Liver (tissue), 9 donors: Measurements from ENCODE around the gene LRCH2. TPM values are rescaled to one million over a fixed set of nuclear protein-coding genes. Genes with fewer than 3 reads are reported as not detected.

Source experiments
- DNase-seq: peaks from one replicate; pipeline ENCODE4 v3.0.0-alpha.2; 2017; ENCODE audit warnings: low spot score
- H3K27ac ChIP-seq, 2 donors: one replicate each; pipeline ENCODE4 v1.7.0; 2013; ENCODE audit warnings: inconsistent platforms in 2 of 2, low read length in 2 of 2, control low read depth in 1 of 2, low read depth in 1 of 2, mild to moderate bottlenecking in 1 of 2
- H3K27me3 ChIP-seq, 4 donors: one replicate each; pipeline versions ENCODE4 v1.6.1 to v1.7.0; 2013; ENCODE audit warnings: low read length in 3 of 4, inconsistent platforms in 1 of 4, mild to moderate bottlenecking in 1 of 4, moderate library complexity in 1 of 4; ENCODE audit not compliant: control insufficient read depth in 4 of 4, insufficient read depth in 4 of 4
- H3K36me3 ChIP-seq, 4 donors: one replicate each; pipeline versions ENCODE4 v1.6.1 to v1.7.0; 2013; ENCODE audit warnings: low read length in 3 of 4, mild to moderate bottlenecking in 3 of 4, low read depth in 1 of 4, moderate library complexity in 1 of 4; ENCODE audit not compliant: control insufficient read depth in 4 of 4, insufficient read depth in 3 of 4
- H3K4me1 ChIP-seq, 4 donors: one replicate each; pipeline versions ENCODE4 v1.6.1 to v1.7.0; 2013; ENCODE audit warnings: low read length in 3 of 4, mild to moderate bottlenecking in 3 of 4, moderate library complexity in 1 of 4; ENCODE audit not compliant: control insufficient read depth in 4 of 4, insufficient read depth in 4 of 4
- H3K4me3 ChIP-seq, 3 donors: one replicate each; pipeline versions ENCODE4 v1.6.1 to v1.7.0; 2013; ENCODE audit warnings: low read length in 3 of 3, control low read depth in 1 of 3, low read depth in 1 of 3, mild to moderate bottlenecking in 1 of 3
- H3K9ac ChIP-seq, 2 donors: one replicate each; pipeline ENCODE4 v1.7.0; 2013; ENCODE audit warnings: low read length in 2 of 2, mild to moderate bottlenecking in 2 of 2, moderate library complexity in 2 of 2, control low read depth in 1 of 2, low read depth in 1 of 2
- H3K9me3 ChIP-seq, 4 donors: one replicate each; pipeline versions ENCODE4 v1.6.1 to v1.7.0; 2013; ENCODE audit warnings: low read length in 3 of 4; ENCODE audit not compliant: control insufficient read depth in 4 of 4
- ATF3 ChIP-seq: IDR thresholded peaks from 2 replicates; pipeline ENCODE4 v1.6.1; 2016; ENCODE audit warnings: antibody characterized with exemption
- CTCF ChIP-seq: fragments of 150-350 bp; IDR thresholded peaks from 2 replicates; pipeline ENCODE4 v1.5.1; 2017; ENCODE audit warnings: improper control_type of control experiment, low read depth, low read length; ENCODE audit not compliant: missing input control
- EGR1 ChIP-seq, 2 donors: IDR thresholded peaks; 2 replicates each; pipeline ENCODE4 v1.6.1; 2016 to 2018; ENCODE audit warnings: antibody characterized with exemption in 2 of 2, low read depth in 2 of 2
- FOXA1 ChIP-seq: IDR thresholded peaks from 2 replicates; pipeline ENCODE4 v1.6.1; 2016; ENCODE audit warnings: antibody characterized with exemption
- FOXA2 ChIP-seq: IDR thresholded peaks from 2 replicates; pipeline ENCODE4 v1.6.1; 2016; ENCODE audit warnings: antibody characterized with exemption
- GABPA ChIP-seq, 2 donors: IDR thresholded peaks in 1 of 2; conservative IDR thresholded peaks in 1 of 2; 2 replicates each; pipeline ENCODE4 v1.6.1; 2016; ENCODE audit warnings: antibody characterized with exemption in 2 of 2, mild to moderate bottlenecking in 1 of 2, moderate library complexity in 1 of 2
- HNF4A ChIP-seq, 2 donors: conservative IDR thresholded peaks; 2 replicates each; pipeline ENCODE4 v1.6.1; 2016; ENCODE audit warnings: antibody characterized with exemption in 2 of 2, mild to moderate bottlenecking in 2 of 2
- HNF4G ChIP-seq: IDR thresholded peaks from 2 replicates; pipeline ENCODE4 v1.6.1; 2016; ENCODE audit warnings: antibody characterized with exemption
- JUND ChIP-seq, 2 donors: IDR thresholded peaks; 2 replicates each; pipeline ENCODE4 v1.6.1; 2016; ENCODE audit warnings: antibody characterized with exemption in 2 of 2
- MAX ChIP-seq: IDR thresholded peaks from 2 replicates; pipeline ENCODE4 v1.6.1; 2016; ENCODE audit warnings: antibody characterized with exemption
- NR2F2 ChIP-seq: IDR thresholded peaks from 2 replicates; pipeline ENCODE4 v1.6.1; 2016; ENCODE audit warnings: antibody characterized with exemption
- RAD21 ChIP-seq, 2 donors: IDR thresholded peaks; 2 replicates each; pipeline ENCODE4 v1.6.1; 2016; ENCODE audit warnings: antibody characterized with exemption in 2 of 2, mild to moderate bottlenecking in 2 of 2
- REST ChIP-seq: IDR thresholded peaks from 2 replicates; pipeline ENCODE4 v1.6.1; 2016; ENCODE audit warnings: antibody characterized with exemption, mild to moderate bottlenecking
- RXRA ChIP-seq, 2 donors: IDR thresholded peaks; 2 replicates each; pipeline ENCODE4 v1.6.1; 2017 to 2018; ENCODE audit warnings: antibody characterized with exemption in 2 of 2, mild to moderate bottlenecking in 1 of 2
- SP1 ChIP-seq: IDR thresholded peaks from 2 replicates; pipeline ENCODE4 v1.6.1; 2018; ENCODE audit warnings: antibody characterized with exemption, mild to moderate bottlenecking
- TAF1 ChIP-seq: conservative IDR thresholded peaks from 2 replicates; pipeline ENCODE4 v1.6.1; 2016; ENCODE audit warnings: antibody characterized with exemption, mild to moderate bottlenecking
- YY1 ChIP-seq: IDR thresholded peaks from 2 replicates; pipeline ENCODE4 v1.6.1; 2016; ENCODE audit warnings: antibody characterized with exemption, mild to moderate bottlenecking
- WGBS: extraction: QIAGEN DNeasy Blood & Tissue Kit; methylation state at CpG from one replicate; pipeline ENCODE4 v1.1.7; 2013; 5-methylcytosine and 5-hydroxymethylcytosine counted together
- polyA plus RNA-seq, 2 donors: library from polyadenylated mRNA; stranded (reverse) in 1 of 2; unstranded in 1 of 2; fragments of 200-250 nt in 1 of 2; fragments of >200 nt in 1 of 2; fragmentation: Nextera tagmentation in 1 of 2; extraction: Ambion mirVana in 1 of 2; gene quantifications; one replicate each; pipeline versions ENCODE4 v1.2.1 to v1.2.3, GENCODE V29; 2013 to 2015
- total RNA-seq, 2 donors: library from RNA; depleted of rRNA; stranded (reverse); fragments of >200 nt; gene quantifications; one replicate each; pipeline ENCODE4 v1.2.3, GENCODE V29; 2014
- donor health status: healthy.
- donor health status: healthy.
- donor health status: healthy.
- donor health status: healthy.
- donor health status: healthy.

Gene LRCH2
- total RNA-seq: under 1 TPM; 0.42 TPM
- polyA plus RNA-seq: under 1 TPM; 0.06 to 0.07 TPM

GRCh38 chrX:115233497-115234455, at the start of gene LRCH2:
TSS of gene LRCH2 (minus strand) at chrX:115234096. CDS start at chrX:115234041, 55 bp downstream.
- no peak for TF ChIP-seq ATF3
- TF ChIP-seq FOXA1: no peak
- no peak for TF ChIP-seq HNF4A (conservative IDR thresholded peaks at IDR 0.05)
- no peak for TF ChIP-seq CTCF
- TF ChIP-seq REST: no peak
- TF ChIP-seq EGR1 (IDR thresholded peaks at IDR 0.05; ENCODE audit: low read depth in 2 of 2): no peak
- no peak for TF ChIP-seq SP1
- TF ChIP-seq RAD21 (IDR thresholded peaks at IDR 0.05): no peak
- TF ChIP-seq YY1: no peak
- no peak for TF ChIP-seq FOXA2
- TF ChIP-seq HNF4G: no peak
- no peak for TF ChIP-seq RXRA (IDR thresholded peaks at IDR 0.05)
- TF ChIP-seq JUND (IDR thresholded peaks at IDR 0.05): no peak
- no peak for TF ChIP-seq GABPA (IDR thresholded peaks at IDR 0.05 in 1 of 2, conservative IDR thresholded peaks at IDR 0.05 in 1 of 2)
- no peak for TF ChIP-seq NR2F2
- Histone ChIP-seq H3K4me1 (no peaks in the 10 kb centered on the region), H3K27ac (no peak within 1 kb of the TSS), H3K9me3 (no peaks in the 10 kb centered on the region), H3K27me3 (no peaks in the 10 kb centered on the region), H3K36me3 (no peaks in the 10 kb centered on the region), H3K9ac (no peak within 1 kb of the TSS), H3K4me3 (peak within 1 kb of the TSS in 2 of 3 donors; percentile 7 to 43)
- no peak for DNase-seq
- 4% methylated on average over 59 of the region's 59 CpGs for WGBS

GRCh38 chrX:115269051-115269683, 35.3 kb upstream of the LRCH2 start:
- no peak for DNase-seq
- H3K9me3 ChIP-seq: no peaks in the 10 kb centered on the region
- no peaks in the 10 kb centered on the region for H3K4me1 ChIP-seq
- H3K27ac ChIP-seq: no peak overlapping the region
- 92% methylated on average over 1 of the region's 1 CpG for WGBS
- peaks cover 0 to 5% (median 0%) of the 10 kb centered on the region in 4 donors for H3K27me3 ChIP-seq
- no peaks in the 10 kb centered on the region for H3K36me3 ChIP-seq
- H3K9ac ChIP-seq: no peak overlapping the region
- H3K4me3 ChIP-seq: no peak overlapping the region
- no peak for TF ChIP-seq HNF4A (conservative IDR thresholded peaks at IDR 0.05)
- TF ChIP-seq RAD21 (IDR thresholded peaks at IDR 0.05): no peak
- TF ChIP-seq JUND (IDR thresholded peaks at IDR 0.05): no peak
- TF ChIP-seq GABPA (IDR thresholded peaks at IDR 0.05 in 1 of 2, conservative IDR thresholded peaks at IDR 0.05 in 1 of 2): no peak
- TF ChIP-seq ATF3: no peak
- no peak for TF ChIP-seq MAX
- TF ChIP-seq CTCF: no peak
- TF ChIP-seq NR2F2: no peak
- TF ChIP-seq FOXA2: no peak
- TF ChIP-seq TAF1: no peak
- TF ChIP-seq FOXA1: no peak
- TF ChIP-seq SP1: no peak
- no peak for TF ChIP-seq HNF4G
